Right lobe of liver (tissue), 6 donors: Measurements from ENCODE around the gene FIP1L1. TPM values are rescaled to one million over a fixed set of nuclear protein-coding genes. Genes with fewer than 3 reads are reported as not detected.
A peak's percentile ranks its signal among the peaks of the same experiment; 100 is the strongest.

ENCODE experiments used
- ATAC-seq, 4 donors: fragments of 200-7000 bp; cut with Tn5 transposase; one replicate each; pipeline ENCODE4 v1.9.1; 2020; ENCODE audit warnings: mild to moderate bottlenecking in 4 of 4, moderate library complexity in 4 of 4
- DNase-seq, 3 donors: peaks; one replicate each; pipeline ENCODE4 v3.0.0-alpha.2; 2020
- H3K27ac ChIP-seq, 3 donors: fragments of 200-600 bp; one replicate each; pipeline ENCODE4 v1.8.0; 2022
- H3K27me3 ChIP-seq, 2 donors: fragments of 200-600 bp; one replicate each; pipeline ENCODE4 v1.8.0; 2022
- H3K36me3 ChIP-seq, 4 donors: fragments of 200-600 bp; sonication (generic) in 1 of 4; one replicate each; pipeline versions ENCODE4 v1.5.1 to v1.8.0; 2017 to 2022; ENCODE audit warnings: control low read depth in 1 of 4
- H3K4me1 ChIP-seq, 4 donors: fragments of 200-600 bp; sonication (generic) in 1 of 4; one replicate each; pipeline versions ENCODE4 v1.5.1 to v1.8.0; 2017 to 2022; ENCODE audit warnings: control low read depth in 1 of 4
- H3K4me3 ChIP-seq, 3 donors: fragments of 200-600 bp; one replicate each; pipeline ENCODE4 v1.8.0; 2022
- H3K9me3 ChIP-seq, 4 donors: fragments of 200-600 bp; sonication (generic) in 1 of 4; one replicate each; pipeline versions ENCODE4 v1.5.1 to v1.8.0; 2017 to 2022; ENCODE audit warnings: control low read depth in 1 of 4
- POLR2A ChIP-seq: fragments of 450-650 bp; IDR thresholded peaks from one replicate; pipeline ENCODE4 v1.6.1; 2017; ENCODE audit warnings: antibody characterized with exemption, mild to moderate bottlenecking
- WGBS: methylation state at CpG from one replicate; pipeline ENCODE4 v1.1.6; 2018; ENCODE audit warnings: low coverage, low lambda C conversion rate; ENCODE audit not compliant: insufficient coverage; ENCODE audit errors: missing lambda C conversion rate; 5-methylcytosine and 5-hydroxymethylcytosine counted together
- intact Hi-C, 2 donors: fragments of 100-400 bp; cut with DNase I; formaldehyde crosslinking; loops; one replicate each; pipeline versions ENCODE4 v1.11.2 to v1.14.1; 2022
- total RNA-seq, 6 experiments: library from RNA; depleted of rRNA in 2 of 6; stranded (reverse); fragments of >200 nt in 2 of 6; fragmentation: NEBNext Ultra II Directional in 3 of 6; extraction: Animal tissue kit (Norgen Biotek cat#: 25700) in 3 of 6; gene quantifications; one replicate each; pipeline versions ENCODE4 v1.1.0 to v1.2.4, GENCODE V29; 2016 to 2023
- TF ChIP-seq, protein P1 (sequence below), 4 donors: fragments of 200-600 bp in 3 of 4; fragments of 450-650 bp in 1 of 4; IDR thresholded peaks; one replicate each; pipeline versions ENCODE4 v1.5.1 to v1.8.0; 2016 to 2022; ENCODE audit warnings: antibody characterized with exemption in 4 of 4, mild to moderate bottlenecking in 2 of 4
- donor health status: DM: no; HTN: yes; CAD: no.
- donor health status: DM: no; HTN: no; CAD: no.
- donor health status: DM: no; HTN: no; CAD: no.
- donor health status: DM: no; HTN: yes; CAD: no.
- donor health status: DM: no; HTN: yes; CAD: no.

Gene FIP1L1
- total RNA-seq, 6 experiments from 2014 or later: 12.9 to 19.7 (median 18.9) TPM

DNA sequence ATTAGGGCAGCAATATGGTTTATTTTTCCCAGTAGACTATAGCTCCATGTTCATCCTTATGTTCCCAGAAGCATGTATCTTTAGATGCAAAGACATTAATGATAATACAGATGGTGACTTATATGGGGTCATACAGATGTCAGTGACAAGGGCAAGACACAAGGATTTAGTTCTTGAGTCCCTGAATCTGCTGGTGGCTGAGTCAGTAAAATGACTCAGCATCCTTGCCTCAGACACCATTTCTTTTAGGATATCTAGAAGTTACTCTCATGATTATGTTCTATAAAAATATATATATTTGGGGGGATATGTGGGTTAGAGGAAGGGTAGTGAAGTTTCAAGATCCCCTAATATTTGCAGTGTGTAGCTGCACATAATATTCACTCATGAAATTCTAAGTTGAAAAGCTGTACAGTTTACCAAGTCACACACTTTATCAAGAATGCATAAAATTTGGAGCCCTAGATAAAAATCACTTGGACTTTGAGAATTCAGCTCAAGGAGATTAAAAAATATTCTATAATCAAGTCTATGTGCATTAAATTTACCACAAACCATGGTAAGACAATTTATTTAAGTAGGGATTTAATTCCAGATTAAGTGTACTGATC is 111.9 kb downstream of the FIP1L1 start:
- no peak overlapping the region for H3K27ac ChIP-seq
- intact Hi-C loops: no loop called here
- no peak for TF ChIP-seq POLR2A
- TF ChIP-seq, protein P1, sequence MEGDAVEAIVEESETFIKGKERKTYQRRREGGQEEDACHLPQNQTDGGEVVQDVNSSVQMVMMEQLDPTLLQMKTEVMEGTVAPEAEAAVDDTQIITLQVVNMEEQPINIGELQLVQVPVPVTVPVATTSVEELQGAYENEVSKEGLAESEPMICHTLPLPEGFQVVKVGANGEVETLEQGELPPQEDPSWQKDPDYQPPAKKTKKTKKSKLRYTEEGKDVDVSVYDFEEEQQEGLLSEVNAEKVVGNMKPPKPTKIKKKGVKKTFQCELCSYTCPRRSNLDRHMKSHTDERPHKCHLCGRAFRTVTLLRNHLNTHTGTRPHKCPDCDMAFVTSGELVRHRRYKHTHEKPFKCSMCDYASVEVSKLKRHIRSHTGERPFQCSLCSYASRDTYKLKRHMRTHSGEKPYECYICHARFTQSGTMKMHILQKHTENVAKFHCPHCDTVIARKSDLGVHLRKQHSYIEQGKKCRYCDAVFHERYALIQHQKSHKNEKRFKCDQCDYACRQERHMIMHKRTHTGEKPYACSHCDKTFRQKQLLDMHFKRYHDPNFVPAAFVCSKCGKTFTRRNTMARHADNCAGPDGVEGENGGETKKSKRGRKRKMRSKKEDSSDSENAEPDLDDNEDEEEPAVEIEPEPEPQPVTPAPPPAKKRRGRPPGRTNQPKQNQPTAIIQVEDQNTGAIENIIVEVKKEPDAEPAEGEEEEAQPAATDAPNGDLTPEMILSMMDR (IDR thresholded peaks at IDR 0.05): no peak
- peaks cover 0 to 6% (median 0%) of the 10 kb centered on the region in 4 donors for H3K4me1 ChIP-seq
- no peak for DNase-seq
- no peaks in the 10 kb centered on the region for H3K36me3 ChIP-seq
- no peak for ATAC-seq
- H3K9me3 ChIP-seq: no peaks in the 10 kb centered on the region
- H3K4me3 ChIP-seq: no peak overlapping the region
- H3K27me3 ChIP-seq: no peaks in the 10 kb centered on the region

DNA sequence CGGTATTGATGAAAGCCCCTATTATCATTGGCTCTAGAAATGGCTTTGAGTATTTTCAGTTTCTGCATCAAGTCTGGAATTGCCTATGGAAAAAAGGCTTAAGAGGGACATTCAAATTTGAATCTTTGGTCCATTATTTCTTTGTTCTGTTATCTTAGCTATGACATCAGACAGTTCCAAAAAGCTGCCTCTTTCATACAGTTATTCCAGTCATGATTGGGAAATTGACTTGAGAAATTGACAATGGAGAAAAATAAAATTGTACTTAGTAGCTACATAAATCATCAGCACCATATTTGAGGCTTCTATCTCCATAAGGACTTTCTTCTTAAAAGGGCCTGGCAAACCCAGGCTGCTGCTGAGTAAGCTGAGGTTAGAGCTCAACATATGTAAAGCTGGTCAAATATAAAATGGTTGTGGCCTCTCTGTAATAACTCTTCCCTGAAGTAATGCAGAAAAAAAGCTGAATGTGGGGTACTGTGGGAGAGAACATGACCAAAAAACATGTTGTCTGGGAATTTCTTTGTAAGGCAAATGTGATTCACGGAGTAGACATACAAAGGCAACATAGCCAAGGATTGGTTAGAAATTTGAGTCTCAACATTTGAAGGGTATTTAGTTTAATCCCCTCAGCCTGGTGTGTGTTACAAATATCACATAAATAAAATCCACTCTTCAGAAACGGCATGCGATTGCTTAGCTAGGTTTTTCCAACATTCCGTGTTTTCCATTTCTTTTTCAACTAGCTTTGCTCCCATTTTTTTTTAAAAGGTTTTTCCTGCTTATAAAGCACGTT is 112.9 kb downstream of the FIP1L1 start:
- WGBS: 66% methylated on average over 6 of the region's 6 CpGs
- DNase-seq: no peak

DNA sequence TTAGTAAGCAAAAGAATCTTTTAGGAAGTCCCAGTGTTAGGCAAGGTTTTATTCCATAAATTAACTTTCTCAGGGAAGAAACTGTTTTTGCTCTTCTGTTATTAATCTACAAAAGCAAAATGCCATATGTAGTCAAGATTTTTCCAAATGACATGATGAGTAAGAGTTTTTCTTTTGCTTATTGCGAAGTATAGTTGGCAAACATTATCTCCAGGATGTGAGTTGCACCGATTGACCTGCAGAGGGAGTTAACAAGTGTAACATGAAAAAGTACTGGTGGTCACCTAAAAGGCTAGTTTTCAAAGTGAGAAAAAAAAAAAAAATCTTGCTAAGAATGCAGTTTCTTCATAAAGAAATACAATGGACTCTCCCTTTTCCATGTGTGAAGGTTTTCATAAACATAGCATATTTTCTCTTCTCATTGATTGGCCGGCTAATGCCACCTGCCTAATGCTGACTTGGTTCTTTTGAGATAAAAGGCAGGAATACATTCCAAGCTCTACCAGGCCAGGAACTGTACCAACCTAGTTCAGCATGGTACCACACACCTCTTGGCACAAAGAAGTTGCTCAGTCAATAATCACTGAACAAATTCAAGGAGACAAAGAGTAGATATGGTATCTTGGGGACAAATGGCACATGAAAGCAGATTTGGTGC is 113.7 kb downstream of the FIP1L1 start:
- no peak overlapping the region for H3K4me3 ChIP-seq
- H3K27me3 ChIP-seq: no peaks in the 10 kb centered on the region
- WGBS: 15% methylated on average over 3 of the region's 3 CpGs
- no peak for TF ChIP-seq POLR2A
- TF ChIP-seq, protein P1 (IDR thresholded peaks at IDR 0.05): peak; percentile 68 to 76 (median 70)
- intact Hi-C loops: loop anchor here in 1 of 2 donors (5.0 kb wide), 1 partner anchor 116 kb away; no protein-coding TSS in a partner anchor
- no peaks in the 10 kb centered on the region for H3K36me3 ChIP-seq
- DNase-seq (no peak), ATAC-seq (peak; percentile 82 to 96 (median 86))
- H3K4me1 ChIP-seq: peaks cover 0 to 6% (median 0%) of the 10 kb centered on the region in 4 donors
- no peaks in the 10 kb centered on the region for H3K9me3 ChIP-seq
- no peak overlapping the region for H3K27ac ChIP-seq

More for the DNA sequence above, 112.9 kb downstream of the FIP1L1 start:
- intact Hi-C loops: loop anchor here in 1 of 2 donors (5.0 kb wide), 1 partner anchor 117 kb away; no protein-coding TSS in a partner anchor
- Histone ChIP-seq H3K27me3 (no peaks in the 10 kb centered on the region), H3K36me3 (no peaks in the 10 kb centered on the region), H3K4me1 (peaks cover 0 to 6% (median 0%) of the 10 kb centered on the region in 4 donors), H3K27ac (no peak overlapping the region), H3K4me3 (no peak overlapping the region), H3K9me3 (no peaks in the 10 kb centered on the region)
- no peak for ATAC-seq
- TF ChIP-seq POLR2A: no peak
- TF ChIP-seq, protein P1 (IDR thresholded peaks at IDR 0.05): no peak

DNA sequence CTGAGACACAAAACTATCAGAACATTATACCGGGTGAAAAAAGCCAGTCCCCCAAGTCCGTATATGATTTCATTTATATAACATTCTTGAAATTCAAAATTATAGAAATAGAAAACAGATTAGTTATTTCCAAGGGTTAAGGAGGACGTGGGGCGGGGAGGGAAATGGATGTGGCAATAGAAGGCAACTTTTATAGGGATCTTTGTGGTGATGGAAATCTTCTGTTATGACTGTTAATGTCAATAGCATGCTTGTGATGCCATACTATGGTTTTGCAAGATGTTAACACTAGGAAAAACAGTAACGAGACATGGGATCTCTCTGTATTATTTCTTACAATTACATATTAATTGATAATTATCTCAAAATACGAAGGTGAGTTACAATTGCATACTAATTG is 117.4 kb downstream of the FIP1L1 start:
- intact Hi-C loops: loop anchor here in 1 of 2 donors (5.0 kb wide), 1 partner anchor 112 kb away; no protein-coding TSS in a partner anchor
- Histone ChIP-seq H3K4me3 (no peak overlapping the region), H3K9me3 (no peaks in the 10 kb centered on the region), H3K36me3 (no peaks in the 10 kb centered on the region), H3K27ac (no peak overlapping the region), H3K4me1 (peaks cover 0 to 15% (median 0%) of the 10 kb centered on the region in 4 donors), H3K27me3 (no peaks in the 10 kb centered on the region)
- ATAC-seq (no peak), DNase-seq (no peak)
- 95% methylated on average over 6 of the region's 6 CpGs for WGBS
- TF ChIP-seq, protein P1 (IDR thresholded peaks at IDR 0.05): no peak
- no peak for TF ChIP-seq POLR2A
